ENCODE data around the gene CNTF. TPM values are rescaled to one million over a fixed set of nuclear protein-coding genes. Genes with fewer than 3 reads are reported as not detected.

Gene CNTF
- total RNA-seq, 2 experiments from 2014 or later = 1.3 to 1.6 TPM

DNA sequence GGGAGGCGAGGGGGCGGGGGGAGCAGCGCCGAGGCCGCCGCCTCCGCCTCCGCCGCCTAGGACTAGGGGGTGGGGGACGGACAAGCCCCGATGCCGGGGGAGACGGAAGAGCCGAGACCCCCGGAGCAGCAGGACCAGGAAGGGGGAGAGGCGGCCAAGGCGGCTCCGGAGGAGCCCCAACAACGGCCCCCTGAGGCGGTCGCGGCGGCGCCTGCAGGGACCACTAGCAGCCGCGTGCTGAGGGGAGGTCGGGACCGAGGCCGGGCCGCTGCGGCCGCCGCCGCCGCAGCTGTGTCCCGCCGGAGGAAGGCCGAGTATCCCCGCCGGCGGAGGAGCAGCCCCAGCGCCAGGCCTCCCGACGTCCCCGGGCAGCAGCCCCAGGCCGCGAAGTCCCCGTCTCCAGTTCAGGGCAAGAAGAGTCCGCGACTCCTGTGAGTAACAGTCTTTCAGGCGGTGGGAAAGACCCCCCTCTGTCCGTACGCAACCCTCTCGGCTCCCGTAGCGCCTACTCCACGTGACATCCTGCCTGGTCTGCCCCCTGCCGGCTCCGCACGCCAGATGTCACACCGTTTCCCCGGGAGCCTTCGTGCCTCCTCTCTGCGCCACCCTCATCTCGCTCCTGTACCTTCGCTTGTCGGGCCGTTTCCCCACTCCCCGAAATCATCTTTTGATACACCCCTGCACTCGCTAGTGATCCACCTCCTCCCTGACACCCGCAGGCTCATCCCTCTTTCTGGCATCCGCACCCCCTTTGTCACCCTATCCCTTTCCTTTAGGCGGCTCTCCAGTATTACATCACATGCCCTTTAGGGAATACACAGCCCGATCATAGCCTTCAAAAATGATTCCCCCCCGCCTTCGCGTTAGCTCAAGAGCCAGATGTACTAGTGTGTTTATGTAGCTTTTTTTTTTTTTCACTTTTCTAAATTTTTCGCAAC lies 43.0 kb upstream of the CNTF start:
- Mint-ChIP-seq H3K36me3 (peaks cover 34% of the 10 kb centered on the region), H3K4me1 (ENCODE audit: low read depth) (peaks cover 46% of the 10 kb centered on the region), H3K9me3 (no peaks in the 10 kb centered on the region), H3K27ac (peak overlapping the region; percentile 100), H3K4me3 (peak overlapping the region; percentile 87), H3K27me3 (no peaks in the 10 kb centered on the region)
- CTCF ChIA-PET = interaction anchor here (0.6 to 2.3 kb wide), 4 partner anchors 11 to 838 kb away, joined by 3 to 12 read pairs (median 3); partner anchors contain the start of gene SELENOH
- POLR2A ChIA-PET = interaction anchor here (0.6 to 2.4 kb wide), 5 partner anchors 11 to 1110 kb away, joined by 3 to 17 read pairs (median 5); no protein-coding TSS in a partner anchor
- intact Hi-C loops (cut with micrococcal nuclease) = loop anchor here (1.0 to 5.0 kb wide), 12 partner anchors 13 to 1252 kb away; partner anchors contain the start of genes FAM111A, OSBP, PATL1 and TIMM10
- peak; percentile 95 for DNase-seq

DNA sequence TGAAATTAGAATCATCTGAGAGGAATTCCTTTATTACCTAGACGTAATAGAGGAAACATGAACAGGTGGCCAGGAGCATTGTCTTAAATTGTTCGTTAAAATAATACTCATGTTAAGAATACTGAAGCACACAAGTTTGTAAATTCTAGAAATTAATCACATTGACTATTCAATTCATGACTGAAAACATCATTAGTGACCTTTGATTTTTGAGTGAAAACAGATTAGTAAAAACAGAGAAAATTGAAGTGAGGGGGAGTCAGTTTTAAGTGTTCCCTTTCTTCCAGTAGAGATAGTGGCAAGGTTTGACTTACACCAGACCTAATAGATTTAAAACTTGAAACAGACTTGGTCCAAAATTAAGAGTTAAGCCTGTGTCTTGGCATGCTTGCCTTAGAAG lies 42.2 kb upstream of the CNTF start:
- peaks cover 28% of the 10 kb centered on the region for H3K36me3 Mint-ChIP-seq
- no peaks in the 10 kb centered on the region for H3K27me3 Mint-ChIP-seq
- intact Hi-C loops (cut with micrococcal nuclease) = loop anchor here (1.0 to 2.0 kb wide), 3 partner anchors 12 to 32 kb away; no protein-coding TSS in a partner anchor
- peak overlapping the region; percentile 87 for H3K4me3 Mint-ChIP-seq
- POLR2A ChIA-PET = interaction anchor here (1.5 to 2.4 kb wide), 2 partner anchors 12 to 17 kb away, joined by 5 to 17 read pairs; no protein-coding TSS in a partner anchor
- no peak for DNase-seq
- peaks cover 46% of the 10 kb centered on the region for H3K4me1 Mint-ChIP-seq (ENCODE audit: low read depth)
- CTCF ChIA-PET = interaction anchor here (0.7 to 2.3 kb wide), 4 partner anchors 12 to 53 kb away, joined by 3 to 12 read pairs (median 4); no protein-coding TSS in a partner anchor
- peak overlapping the region; percentile 100 for H3K27ac Mint-ChIP-seq
- H3K9me3 Mint-ChIP-seq = no peaks in the 10 kb centered on the region

DNA sequence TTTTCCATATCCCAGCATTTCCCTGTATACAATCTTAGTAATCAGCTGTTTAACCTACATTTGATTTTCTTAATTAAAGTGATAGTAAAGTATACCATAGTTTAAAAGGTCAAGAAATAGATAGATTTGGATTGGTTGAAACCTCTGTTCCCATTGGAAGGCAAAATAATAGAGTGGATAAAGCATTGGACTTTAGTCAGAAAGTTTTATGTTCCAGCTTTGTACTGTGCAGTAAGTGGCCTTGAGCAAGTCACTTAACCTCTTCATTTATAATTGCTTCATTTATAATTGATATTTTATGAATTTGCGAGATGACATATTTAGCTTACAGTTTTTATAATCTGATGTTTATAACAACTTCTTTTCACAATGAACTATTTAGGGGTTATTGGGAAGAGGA lies 40.0 kb upstream of the CNTF start:
- intact Hi-C loops (cut with micrococcal nuclease) = no loop called here
- Mint-ChIP-seq H3K27ac (no peak overlapping the region), H3K36me3 (peaks cover 40% of the 10 kb centered on the region), H3K27me3 (no peaks in the 10 kb centered on the region), H3K4me3 (no peak overlapping the region), H3K9me3 (no peaks in the 10 kb centered on the region), H3K4me1 (ENCODE audit: low read depth) (peaks cover 47% of the 10 kb centered on the region)
- DNase-seq = no peak
- POLR2A ChIA-PET = no interaction called here
- CTCF ChIA-PET = interaction anchor here (1.0 to 3.2 kb wide), 3 partner anchors 14 to 47 kb away, joined by 4 to 11 read pairs (median 10); no protein-coding TSS in a partner anchor

DNA sequence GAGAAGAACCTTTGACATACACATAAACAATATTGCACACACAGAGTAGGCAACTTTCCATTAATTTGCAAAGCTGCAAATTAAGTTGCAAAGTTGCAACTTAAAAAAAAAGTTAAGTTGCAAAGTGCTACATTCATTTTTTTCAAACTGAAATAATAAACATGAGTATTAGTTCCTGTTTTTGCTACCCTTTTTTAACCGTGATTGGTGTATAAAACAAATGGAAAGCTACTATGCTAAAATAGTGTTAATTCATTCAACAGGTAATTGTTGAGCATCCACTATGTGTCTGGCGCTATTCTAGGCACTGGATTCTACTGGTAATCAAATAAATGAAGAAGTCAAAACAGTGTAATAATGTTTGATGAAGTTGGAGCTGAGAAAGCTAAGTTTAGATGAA lies 35.5 kb upstream of the CNTF start:
- no peak overlapping the region for H3K27ac Mint-ChIP-seq
- peaks cover 24% of the 10 kb centered on the region for H3K36me3 Mint-ChIP-seq
- no peaks in the 10 kb centered on the region for H3K27me3 Mint-ChIP-seq
- H3K4me3 Mint-ChIP-seq = no peak overlapping the region
- H3K9me3 Mint-ChIP-seq = no peaks in the 10 kb centered on the region
- DNase-seq = no peak
- CTCF ChIA-PET = interaction anchor here (1.0 kb wide), 1 partner anchor 43 kb away, joined by 4 read pairs; no protein-coding TSS in a partner anchor
- POLR2A ChIA-PET = no interaction called here
- H3K4me1 Mint-ChIP-seq (ENCODE audit: low read depth) = peaks cover 55% of the 10 kb centered on the region
- intact Hi-C loops (cut with micrococcal nuclease) = no loop called here

DNA sequence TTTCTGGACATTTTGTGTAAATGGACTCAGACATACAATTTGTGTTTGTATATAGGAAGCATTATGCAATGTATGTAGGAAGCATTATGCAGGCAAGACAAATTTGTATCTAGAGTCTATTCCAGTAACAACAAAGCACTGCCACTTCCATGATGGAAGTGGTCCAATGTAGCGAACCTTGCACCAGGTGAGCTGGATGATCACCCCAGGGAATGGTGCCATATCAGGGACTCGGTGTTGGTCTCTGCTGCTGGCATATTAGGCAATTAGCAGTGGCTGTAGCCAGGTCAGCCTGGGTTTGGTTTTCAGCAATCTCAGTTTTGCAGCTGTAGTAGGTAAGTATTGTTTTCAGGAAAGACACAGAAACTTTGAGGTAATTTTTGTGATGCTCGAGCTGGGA lies 30.8 kb upstream of the CNTF start:
- peaks cover 69% of the 10 kb centered on the region for H3K4me1 Mint-ChIP-seq (ENCODE audit: low read depth)
- H3K36me3 Mint-ChIP-seq = peaks cover 32% of the 10 kb centered on the region
- no peak overlapping the region for H3K4me3 Mint-ChIP-seq
- H3K9me3 Mint-ChIP-seq = no peaks in the 10 kb centered on the region
- ChIA-PET POLR2A (interaction anchor here (0.6 kb wide), 1 partner anchor 240 kb away, joined by 3 read pairs; no protein-coding TSS in a partner anchor), CTCF (interaction anchor here (1.0 kb wide), 1 partner anchor 24 kb away, joined by 6 read pairs; no protein-coding TSS in a partner anchor)
- H3K27ac Mint-ChIP-seq = peak overlapping the region; percentile 42
- DNase-seq = no peak
- intact Hi-C loops (cut with micrococcal nuclease) = loop anchor here (1.0 kb wide), 1 partner anchor 11 kb away; no protein-coding TSS in a partner anchor
- no peaks in the 10 kb centered on the region for H3K27me3 Mint-ChIP-seq

DNA sequence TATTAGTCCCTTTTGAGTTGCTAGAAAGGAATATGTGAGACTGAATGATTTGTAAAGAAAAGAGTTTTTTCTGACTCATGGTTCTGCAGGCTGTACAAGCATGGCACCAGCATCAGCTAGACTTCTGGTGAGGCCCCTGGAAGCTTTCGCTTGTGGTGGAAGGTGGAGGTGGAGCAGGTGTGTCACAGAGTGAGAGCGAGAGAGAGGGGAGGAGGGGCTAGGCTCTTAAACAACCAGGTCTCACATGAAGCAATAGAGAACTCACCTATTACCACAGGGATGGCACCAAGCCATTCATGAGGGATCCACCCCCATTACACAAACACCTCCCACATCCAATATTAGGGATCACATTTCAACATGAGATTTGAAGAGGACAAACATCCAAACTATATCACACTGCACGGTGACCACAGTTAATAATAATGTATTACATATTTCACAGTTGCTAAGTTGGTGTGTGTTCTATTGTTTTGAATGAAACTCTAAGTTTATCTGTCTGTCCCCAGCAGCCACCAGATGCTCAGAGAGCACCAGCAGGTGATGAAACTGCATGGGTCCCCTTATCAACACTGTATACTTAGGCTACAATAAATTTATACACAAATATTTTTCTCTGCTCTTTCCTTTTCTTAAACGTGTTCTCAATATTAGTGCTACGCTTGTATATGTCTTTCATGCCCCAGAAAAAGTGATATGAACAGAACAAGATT lies 29.5 kb upstream of the CNTF start:
- Mint-ChIP-seq H3K27ac (peak overlapping the region; percentile 45), H3K27me3 (no peaks in the 10 kb centered on the region), H3K4me1 (ENCODE audit: low read depth) (peaks cover 73% of the 10 kb centered on the region), H3K9me3 (no peaks in the 10 kb centered on the region), H3K36me3 (peaks cover 29% of the 10 kb centered on the region), H3K4me3 (no peak overlapping the region)
- CTCF ChIA-PET = interaction anchor here (1.0 kb wide), 2 partner anchors 18 to 25 kb away, joined by 3 to 6 read pairs; no protein-coding TSS in a partner anchor
- POLR2A ChIA-PET = interaction anchor here (0.7 kb wide), 1 partner anchor 54 kb away, joined by 3 read pairs; no protein-coding TSS in a partner anchor
- intact Hi-C loops (cut with micrococcal nuclease) = loop anchor here (1.0 kb wide), 1 partner anchor 13 kb away; no protein-coding TSS in a partner anchor
- peak; percentile 76 for DNase-seq

DNA sequence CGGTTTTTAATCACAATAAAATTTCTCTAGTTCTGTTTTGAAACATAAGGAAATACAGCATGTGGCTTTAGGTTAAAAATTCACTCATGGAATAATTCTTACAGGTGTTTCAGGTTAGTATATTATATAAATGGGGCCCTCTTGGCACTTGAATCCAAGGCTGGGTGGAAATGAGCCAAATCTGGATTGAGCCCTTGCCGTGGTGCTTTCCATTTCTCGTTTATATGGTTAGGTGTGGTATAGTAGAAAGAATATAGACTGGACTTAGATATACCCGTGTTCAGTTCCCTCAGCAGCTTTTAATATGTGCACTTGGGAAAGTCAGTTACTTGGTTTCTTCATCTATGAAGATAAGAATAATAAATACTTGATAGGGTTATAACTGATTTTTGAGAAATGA lies 27.6 kb upstream of the CNTF start:
- peaks cover 28% of the 10 kb centered on the region for H3K36me3 Mint-ChIP-seq
- peaks cover 82% of the 10 kb centered on the region for H3K4me1 Mint-ChIP-seq (ENCODE audit: low read depth)
- H3K9me3 Mint-ChIP-seq = no peaks in the 10 kb centered on the region
- H3K27ac Mint-ChIP-seq = no peak overlapping the region
- no peak for DNase-seq
- no peak overlapping the region for H3K4me3 Mint-ChIP-seq
- no peaks in the 10 kb centered on the region for H3K27me3 Mint-ChIP-seq
- ChIA-PET CTCF (interaction anchor here (0.8 to 1.1 kb wide), 2 partner anchors 12 to 58 kb away, joined by 4 to 5 read pairs; no protein-coding TSS in a partner anchor), POLR2A (no interaction called here)
- intact Hi-C loops (cut with micrococcal nuclease) = no loop called here

DNA sequence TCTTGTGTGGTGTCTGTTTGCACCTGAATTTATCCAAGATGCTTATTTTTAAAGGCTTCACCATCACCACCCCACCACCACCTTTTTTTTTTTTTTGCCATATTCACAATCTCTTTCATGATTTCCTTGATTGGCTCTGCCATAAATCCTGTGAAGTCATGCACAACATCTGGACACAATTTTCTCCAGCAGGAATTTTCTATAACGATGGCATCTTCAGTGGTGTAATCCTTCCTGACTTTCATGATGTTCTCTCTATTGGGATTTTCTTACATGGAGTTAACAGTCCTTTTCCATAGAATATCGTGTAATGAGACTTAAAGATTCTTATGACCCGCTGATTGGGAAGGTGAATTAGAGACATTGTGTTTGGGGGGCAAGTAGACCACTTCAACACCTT lies 25.8 kb upstream of the CNTF start:
- peaks cover 23% of the 10 kb centered on the region for H3K36me3 Mint-ChIP-seq
- POLR2A ChIA-PET = interaction anchor here (1.6 to 3.1 kb wide), 3 partner anchors 17 to 24 kb away, joined by 6 to 20 read pairs (median 17); partner anchors contain the start of genes LPXN and ZFP91
- no peaks in the 10 kb centered on the region for H3K9me3 Mint-ChIP-seq
- no peak overlapping the region for H3K27ac Mint-ChIP-seq
- DNase-seq = no peak
- no peak overlapping the region for H3K4me3 Mint-ChIP-seq
- intact Hi-C loops (cut with micrococcal nuclease) = loop anchor here (1.0 to 2.0 kb wide), 5 partner anchors 10 to 72 kb away; no protein-coding TSS in a partner anchor
- no peaks in the 10 kb centered on the region for H3K27me3 Mint-ChIP-seq
- CTCF ChIA-PET = interaction anchor here (1.3 to 4.2 kb wide), 2 partner anchors 24 to 28 kb away, joined by 3 to 26 read pairs; no protein-coding TSS in a partner anchor
- peaks cover 89% of the 10 kb centered on the region for H3K4me1 Mint-ChIP-seq (ENCODE audit: low read depth)

DNA sequence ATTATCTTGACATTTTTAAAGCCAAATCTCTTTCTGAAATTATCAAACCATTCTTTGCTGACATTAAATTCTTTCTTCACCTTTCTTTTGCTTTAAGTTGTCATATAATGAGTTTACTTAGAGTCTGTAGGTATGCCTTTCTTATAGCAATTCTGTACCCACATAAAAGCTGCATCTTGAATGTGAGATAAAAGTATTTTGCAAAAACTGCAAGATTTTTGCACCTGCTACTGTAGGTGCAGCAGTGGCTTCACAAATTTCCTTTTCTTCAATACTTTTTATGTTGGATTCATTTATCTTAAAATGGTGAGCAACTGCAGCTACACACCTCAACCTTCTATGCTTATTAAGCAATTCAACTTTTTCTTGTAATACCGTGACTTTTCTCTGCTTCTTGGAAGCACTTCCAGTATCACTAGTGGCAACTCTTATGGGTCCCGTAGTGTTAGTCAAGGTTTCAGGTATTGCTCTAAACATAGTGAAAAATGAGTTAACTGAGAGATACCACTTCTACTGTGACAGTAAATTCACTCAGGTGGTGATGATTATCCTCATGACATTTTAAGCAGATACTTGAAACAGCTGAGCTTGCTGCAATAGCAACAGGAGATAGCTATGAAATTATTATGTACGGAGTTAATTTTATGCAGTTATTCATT lies 24.9 kb upstream of the CNTF start:
- Mint-ChIP-seq H3K4me3 (no peak overlapping the region), H3K4me1 (ENCODE audit: low read depth) (peaks cover 89% of the 10 kb centered on the region), H3K9me3 (no peaks in the 10 kb centered on the region), H3K27me3 (no peaks in the 10 kb centered on the region), H3K27ac (peak overlapping the region; percentile 76), H3K36me3 (peaks cover 22% of the 10 kb centered on the region)
- no peak for DNase-seq
- ChIA-PET POLR2A (interaction anchor here (1.0 to 3.1 kb wide), 4 partner anchors 9 to 25 kb away, joined by 5 to 20 read pairs (median 12); partner anchors contain the start of genes LPXN and ZFP91), CTCF (interaction anchor here (0.6 to 4.2 kb wide), 8 partner anchors 17 to 561 kb away, joined by 3 to 26 read pairs (median 4); partner anchors contain the start of gene LPXN)
- intact Hi-C loops (cut with micrococcal nuclease) = loop anchor here (1.0 to 2.0 kb wide), 6 partner anchors 9 to 73 kb away; no protein-coding TSS in a partner anchor

DNA sequence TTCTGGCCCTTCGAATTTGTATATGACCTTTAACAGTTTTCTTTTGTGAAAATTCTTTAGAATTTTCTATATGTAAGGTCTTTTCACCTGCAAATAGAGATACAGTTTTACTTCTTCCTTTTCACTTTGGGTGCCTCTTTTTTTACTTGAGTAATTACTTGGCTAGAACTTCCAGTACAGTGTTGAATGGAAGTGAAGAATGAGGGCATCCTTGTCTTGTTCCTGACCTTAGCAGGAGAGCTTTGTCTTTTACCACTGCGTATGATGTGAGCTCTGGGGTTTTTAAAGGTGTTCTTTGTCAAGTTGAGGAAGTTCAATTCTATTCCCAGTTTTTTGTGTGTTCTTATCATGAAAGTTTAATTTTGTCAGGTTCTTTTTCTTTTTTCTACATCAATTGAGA lies 22.0 kb upstream of the CNTF start:
- Mint-ChIP-seq H3K9me3 (no peaks in the 10 kb centered on the region), H3K36me3 (peaks cover 20% of the 10 kb centered on the region), H3K27ac (no peak overlapping the region), H3K4me1 (ENCODE audit: low read depth) (peaks cover 90% of the 10 kb centered on the region), H3K4me3 (no peak overlapping the region), H3K27me3 (no peaks in the 10 kb centered on the region)
- ChIA-PET POLR2A (no interaction called here), CTCF (interaction anchor here (1.1 to 4.2 kb wide), 3 partner anchors 29 to 54 kb away, joined by 3 to 26 read pairs (median 22); no protein-coding TSS in a partner anchor)
- intact Hi-C loops (cut with micrococcal nuclease) = no loop called here
- no peak for DNase-seq
